ENCODE measurements around the gene BAD.

- no peak for TF ChIP-seq SIN3A (IDR thresholded peaks at IDR 0.05; ENCODE audit: borderline replicate concordance, insufficient read depth, low read length)
- TF ChIP-seq POLR2AphosphoS5 (IDR thresholded peaks at IDR 0.05; ENCODE audit: low read depth, low read length) = no peak
- no peak for TF ChIP-seq TAF1 (IDR thresholded peaks at IDR 0.05; ENCODE audit: borderline replicate concordance, insufficient read depth, low read length)
- TF ChIP-seq, protein P1, sequence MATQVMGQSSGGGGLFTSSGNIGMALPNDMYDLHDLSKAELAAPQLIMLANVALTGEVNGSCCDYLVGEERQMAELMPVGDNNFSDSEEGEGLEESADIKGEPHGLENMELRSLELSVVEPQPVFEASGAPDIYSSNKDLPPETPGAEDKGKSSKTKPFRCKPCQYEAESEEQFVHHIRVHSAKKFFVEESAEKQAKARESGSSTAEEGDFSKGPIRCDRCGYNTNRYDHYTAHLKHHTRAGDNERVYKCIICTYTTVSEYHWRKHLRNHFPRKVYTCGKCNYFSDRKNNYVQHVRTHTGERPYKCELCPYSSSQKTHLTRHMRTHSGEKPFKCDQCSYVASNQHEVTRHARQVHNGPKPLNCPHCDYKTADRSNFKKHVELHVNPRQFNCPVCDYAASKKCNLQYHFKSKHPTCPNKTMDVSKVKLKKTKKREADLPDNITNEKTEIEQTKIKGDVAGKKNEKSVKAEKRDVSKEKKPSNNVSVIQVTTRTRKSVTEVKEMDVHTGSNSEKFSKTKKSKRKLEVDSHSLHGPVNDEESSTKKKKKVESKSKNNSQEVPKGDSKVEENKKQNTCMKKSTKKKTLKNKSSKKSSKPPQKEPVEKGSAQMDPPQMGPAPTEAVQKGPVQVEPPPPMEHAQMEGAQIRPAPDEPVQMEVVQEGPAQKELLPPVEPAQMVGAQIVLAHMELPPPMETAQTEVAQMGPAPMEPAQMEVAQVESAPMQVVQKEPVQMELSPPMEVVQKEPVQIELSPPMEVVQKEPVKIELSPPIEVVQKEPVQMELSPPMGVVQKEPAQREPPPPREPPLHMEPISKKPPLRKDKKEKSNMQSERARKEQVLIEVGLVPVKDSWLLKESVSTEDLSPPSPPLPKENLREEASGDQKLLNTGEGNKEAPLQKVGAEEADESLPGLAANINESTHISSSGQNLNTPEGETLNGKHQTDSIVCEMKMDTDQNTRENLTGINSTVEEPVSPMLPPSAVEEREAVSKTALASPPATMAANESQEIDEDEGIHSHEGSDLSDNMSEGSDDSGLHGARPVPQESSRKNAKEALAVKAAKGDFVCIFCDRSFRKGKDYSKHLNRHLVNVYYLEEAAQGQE (IDR thresholded peaks at IDR 0.05; ENCODE audit: insufficient read depth in 1 of 2, low read depth in 2 of 2, low read length in 2 of 2) = no peak
These were observed 46.4 kb upstream of the BAD start for GRCh38 chr11:64330888-64331287.

Measured in PFSK-1 (cell line).